Prostate gland (tissue), 2 donors: ENCODE results near the gene NFIX. TPM values are rescaled to one million over a fixed set of nuclear protein-coding genes. Genes with fewer than 3 reads are reported as not detected.
"Not testable (repeated sequence)": the region's sequence is repeated elsewhere in the genome, so short reads cannot be mapped to it uniquely, and the experiment has no call there.

Source experiments
- DNase-seq: peaks from one replicate; pipeline ENCODE4 v3.0.0-alpha.2; 2019; ENCODE audit warnings: low spot score
- H3K27ac ChIP-seq, 2 donors: fragments of 200-600 bp; sonication (generic); 2 replicates each; pipeline ENCODE4 v1.5.1; 2017 to 2019
- H3K27me3 ChIP-seq: fragments of 200-600 bp; sonication (generic); replicated peaks from 2 replicates; pipeline ENCODE4 v1.5.1; 2019; ENCODE audit not compliant: insufficient read depth
- H3K36me3 ChIP-seq, 2 donors: fragments of 200-600 bp; sonication (generic); 1 replicate in 1 of 2; 2 replicates in 1 of 2; pipeline versions ENCODE4 v1.5.1 to v1.8.1; 2017 to 2019
- H3K4me1 ChIP-seq: fragments of 200-600 bp; sonication (generic); replicated peaks from 2 replicates; pipeline ENCODE4 v1.5.1; 2019
- H3K4me3 ChIP-seq, 2 donors: fragments of 200-600 bp; sonication (generic); 2 replicates each; pipeline ENCODE4 v1.5.1; 2017 to 2019
- H3K9me3 ChIP-seq: fragments of 200-600 bp; sonication (generic); 2 replicates; pipeline ENCODE4 v1.5.1; 2017
- POLR2A ChIP-seq: fragments of 450-650 bp; IDR thresholded peaks from one replicate; pipeline ENCODE4 v1.6.1; 2016; ENCODE audit warnings: antibody characterized with exemption, mild to moderate bottlenecking
- POLR2AphosphoS5 ChIP-seq: sonication (generic); formaldehyde crosslinking; IDR thresholded peaks from one replicate; pipeline ENCODE4 v1.6.1; 2017; ENCODE audit warnings: antibody characterized with exemption
- WGBS: methylation state at CpG from one replicate; pipeline ENCODE4 v1.1.5; 2018; 5-methylcytosine and 5-hydroxymethylcytosine counted together
- intact Hi-C: fragments of 100-400 bp; cut with DNase I; formaldehyde crosslinking; loops from one replicate; pipeline ENCODE4 v1.14.2; 2022
- total RNA-seq, 2 donors: library from RNA; depleted of rRNA; stranded (reverse); fragments of >200 nt; gene quantifications; one replicate each; pipeline ENCODE4 v1.1.0, GENCODE V29; 2016
- TF ChIP-seq, protein P1 (sequence below), 4 experiments: fragments of 200-600 bp in 2 of 4; fragments of 450-650 bp in 2 of 4; sonication (generic) in 2 of 4; IDR thresholded peaks; 1 replicate in 3 of 4; 2 replicates in 1 of 4; pipeline ENCODE4 v1.5.1; 2016 to 2019; ENCODE audit warnings: antibody characterized with exemption in 4 of 4, mild to moderate bottlenecking in 2 of 4, moderate library complexity in 2 of 4

The NFIX gene
- total RNA-seq, 2 donors from 2014 or later, result 185 to 286 TPM

DNA sequence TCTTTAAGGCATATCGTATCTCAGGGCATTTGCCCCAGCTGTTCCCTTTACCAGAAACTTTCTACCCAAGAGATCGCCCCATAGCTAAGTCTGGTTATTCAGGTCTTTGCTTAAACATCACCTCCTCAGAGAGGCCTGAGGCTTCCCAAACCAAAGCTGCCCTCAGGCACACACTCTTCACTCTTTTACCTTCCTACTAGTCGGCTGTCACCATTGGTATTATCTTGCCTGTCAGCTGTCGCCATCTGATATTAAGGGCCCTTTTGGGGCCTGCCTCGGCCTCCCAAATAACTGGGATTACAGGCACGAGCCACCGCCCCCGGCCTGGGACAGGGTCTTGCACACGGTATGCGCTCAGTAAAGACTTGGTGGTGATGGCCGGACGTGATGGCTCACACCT is 39.3 kb upstream of the NFIX start:
- Histone ChIP-seq H3K4me3 (peak overlapping the region; percentile 70 to 97), H3K27ac (peak overlapping the region; percentile 86 to 95), H3K36me3 (peaks cover 0 to 15% of the 10 kb centered on the region in 2 donors), H3K27me3 (no peaks in the 10 kb centered on the region), H3K4me1 (peaks cover 6% of the 10 kb centered on the region), H3K9me3 (no peaks in the 10 kb centered on the region)
- TF ChIP-seq POLR2AphosphoS5 (no peak), POLR2A (no peak)
- TF ChIP-seq, protein P1, sequence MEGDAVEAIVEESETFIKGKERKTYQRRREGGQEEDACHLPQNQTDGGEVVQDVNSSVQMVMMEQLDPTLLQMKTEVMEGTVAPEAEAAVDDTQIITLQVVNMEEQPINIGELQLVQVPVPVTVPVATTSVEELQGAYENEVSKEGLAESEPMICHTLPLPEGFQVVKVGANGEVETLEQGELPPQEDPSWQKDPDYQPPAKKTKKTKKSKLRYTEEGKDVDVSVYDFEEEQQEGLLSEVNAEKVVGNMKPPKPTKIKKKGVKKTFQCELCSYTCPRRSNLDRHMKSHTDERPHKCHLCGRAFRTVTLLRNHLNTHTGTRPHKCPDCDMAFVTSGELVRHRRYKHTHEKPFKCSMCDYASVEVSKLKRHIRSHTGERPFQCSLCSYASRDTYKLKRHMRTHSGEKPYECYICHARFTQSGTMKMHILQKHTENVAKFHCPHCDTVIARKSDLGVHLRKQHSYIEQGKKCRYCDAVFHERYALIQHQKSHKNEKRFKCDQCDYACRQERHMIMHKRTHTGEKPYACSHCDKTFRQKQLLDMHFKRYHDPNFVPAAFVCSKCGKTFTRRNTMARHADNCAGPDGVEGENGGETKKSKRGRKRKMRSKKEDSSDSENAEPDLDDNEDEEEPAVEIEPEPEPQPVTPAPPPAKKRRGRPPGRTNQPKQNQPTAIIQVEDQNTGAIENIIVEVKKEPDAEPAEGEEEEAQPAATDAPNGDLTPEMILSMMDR (IDR thresholded peaks at IDR 0.05), result no peak
- 56% methylated on average over 12 of the region's 12 CpGs for WGBS
- no peak for DNase-seq
- intact Hi-C loops, result no loop called here

DNA sequence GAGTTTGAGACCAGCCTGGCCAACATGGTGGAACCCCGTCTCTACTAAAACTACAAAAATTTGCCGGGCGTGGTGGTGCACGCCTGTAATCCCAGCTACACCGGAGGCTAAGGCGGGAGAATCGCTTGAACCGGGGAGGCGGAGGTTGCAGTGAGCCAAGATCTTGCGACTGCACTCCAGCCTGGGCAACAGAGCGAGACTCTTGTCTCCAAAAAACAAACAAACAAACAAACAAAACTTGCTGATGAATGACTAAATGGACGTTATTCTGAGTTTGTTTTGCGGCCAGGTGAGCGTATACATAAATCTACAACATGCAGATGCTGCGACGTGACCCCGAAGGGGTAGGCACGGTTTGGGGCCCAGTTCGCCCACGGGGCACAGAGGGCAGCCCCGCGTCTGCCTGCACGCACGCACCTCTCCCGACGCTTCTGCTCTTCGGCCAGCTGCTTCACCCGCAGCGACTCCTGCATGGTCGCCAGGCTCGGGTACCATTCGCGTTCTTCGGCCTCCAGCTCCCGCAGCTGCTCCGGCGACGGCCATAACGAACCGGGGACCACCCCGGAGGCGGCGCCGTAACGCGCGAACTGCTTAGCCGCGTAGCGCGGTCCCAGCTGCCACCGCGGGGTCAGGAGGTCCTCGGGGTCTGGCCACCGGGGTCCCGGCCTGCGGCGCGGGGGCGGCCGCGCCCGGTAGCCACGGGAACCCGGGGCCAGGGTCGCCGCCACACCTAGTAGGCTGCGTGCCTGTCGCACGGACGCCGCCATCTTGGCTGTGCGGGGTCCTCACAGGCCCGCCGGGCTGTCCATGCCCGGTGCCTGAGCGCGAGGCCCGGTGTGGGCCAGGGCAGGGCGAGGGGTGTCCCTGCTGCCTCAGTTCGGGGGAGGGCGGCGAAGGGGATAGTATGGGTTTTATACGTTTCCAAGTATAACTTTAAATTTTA is 38.6 kb upstream of the NFIX start, which contains the start of gene GADD45GIP1:
GADD45GIP1 (minus strand) TSS at position 778 of the 943 bp plus-strand sequence; CDS start at position 767, 11 bp downstream.
- Histone ChIP-seq H3K36me3 (peaks cover 0 to 15% of the 10 kb centered on the region in 2 donors), H3K27ac (peak within 1 kb of the TSS; percentile 86 to 95), H3K4me3 (peak within 1 kb of the TSS; percentile 70 to 97), H3K4me1 (peaks cover 6% of the 10 kb centered on the region), H3K27me3 (no peaks in the 10 kb centered on the region), H3K9me3 (no peaks in the 10 kb centered on the region)
- WGBS, result 5% methylated on average over 67 of the region's 84 CpGs
- TF ChIP-seq POLR2AphosphoS5 (peak; percentile 16), POLR2A (no peak)
- TF ChIP-seq, protein P1 (IDR thresholded peaks at IDR 0.05), result no peak
- peak; percentile 44 for DNase-seq
- intact Hi-C loops, result no loop called here

GRCh38 chr19:12957389-12957952 is 37.8 kb upstream of the NFIX start:
- Histone ChIP-seq H3K36me3 (peaks cover 0 to 15% of the 10 kb centered on the region in 2 donors), H3K27ac (peak overlapping the region; percentile 86 to 95), H3K4me3 (peak overlapping the region; percentile 70 to 97)
- H3K27me3 ChIP-seq, DNase-seq, intact Hi-C loops, H3K9me3 ChIP-seq, H3K4me1 ChIP-seq: not testable (repeated sequence)
- 41% methylated on average over 31 of the region's 31 CpGs for WGBS

GRCh38 chr19:12959481-12959880 is 35.8 kb upstream of the NFIX start:
- Histone ChIP-seq H3K4me1 (peaks cover 5% of the 10 kb centered on the region), H3K27ac (no peak overlapping the region), H3K27me3 (no peaks in the 10 kb centered on the region), H3K4me3 (no peak overlapping the region), H3K9me3 (no peaks in the 10 kb centered on the region), H3K36me3 (peaks cover 0 to 3% of the 10 kb centered on the region in 2 donors)
- no peak for DNase-seq
- intact Hi-C loops, result no loop called here
- TF ChIP-seq, protein P1 (IDR thresholded peaks at IDR 0.05), result no peak
- no peak for TF ChIP-seq POLR2AphosphoS5
- TF ChIP-seq POLR2A, result no peak
- 72% methylated on average over 6 of the region's 6 CpGs for WGBS

DNA sequence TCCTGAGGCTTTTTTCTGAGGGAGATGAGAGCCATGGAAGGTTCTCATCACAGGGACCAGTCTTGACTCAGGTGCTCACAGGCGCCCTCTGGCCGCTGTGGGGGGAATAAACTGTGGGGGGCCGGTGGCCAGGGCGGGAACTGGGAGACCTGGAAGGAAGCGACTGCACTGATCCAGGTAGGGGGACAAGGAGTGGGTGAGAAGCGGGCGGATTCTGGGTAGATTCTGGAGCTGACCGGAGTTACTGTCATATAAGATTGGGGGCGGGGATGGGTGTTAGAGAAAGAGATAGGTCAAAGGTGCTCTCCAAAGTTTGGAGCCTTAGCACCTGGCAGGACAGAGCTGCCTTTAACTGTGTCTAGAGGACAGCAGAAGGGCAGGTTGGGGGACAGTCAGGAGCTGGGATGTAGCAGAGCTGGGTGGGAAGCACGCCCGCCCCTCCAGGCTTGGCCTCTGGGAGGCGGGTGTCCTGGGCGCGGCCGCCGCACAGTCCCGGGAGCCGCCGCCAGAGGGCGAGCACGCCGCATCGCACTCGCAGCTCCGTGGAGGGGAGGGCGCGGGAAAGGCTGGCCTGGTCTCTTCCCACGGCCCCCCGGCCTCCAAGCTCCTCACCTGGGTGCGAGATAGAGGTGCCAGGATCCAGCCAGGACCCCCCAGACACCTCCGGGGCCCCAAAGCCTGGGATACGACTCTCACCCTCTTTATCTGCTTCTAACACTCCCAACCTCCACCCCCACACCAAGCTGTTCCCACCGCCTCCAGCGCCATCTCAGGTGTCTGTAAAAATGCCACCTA is 30.1 kb upstream of the NFIX start:
- DNase-seq, result peak; percentile 61
- no peak for TF ChIP-seq POLR2A
- TF ChIP-seq POLR2AphosphoS5, result peak; percentile 24
- TF ChIP-seq, protein P1 (IDR thresholded peaks at IDR 0.05), result peak; percentile 80 to 97 (median 90)
- peak overlapping the region; percentile 62 to 66 for H3K27ac ChIP-seq
- intact Hi-C loops, result loop anchor here (10.0 kb wide), 1 partner anchor 620 kb away; no protein-coding TSS in a partner anchor
- H3K4me3 ChIP-seq, result peak overlapping the region; percentile 19 to 31
- no peaks in the 10 kb centered on the region for H3K36me3 ChIP-seq
- H3K4me1 ChIP-seq, result no peaks in the 10 kb centered on the region
- 0% methylated on average over 34 of the region's 34 CpGs for WGBS
- H3K27me3 ChIP-seq, result no peaks in the 10 kb centered on the region
- H3K9me3 ChIP-seq, result no peaks in the 10 kb centered on the region
